Stimulated activated CD8-positive, alpha-beta memory T cell treated with anti-CD3 and anti-CD28 coated beads, Interleukin-15, amount 100 ng/mL, for 24 hours (primary cell): ENCODE measurements around the gene AP2B1.
A peak's percentile ranks its signal among the peaks of the same experiment; 100 is the strongest.
"Not testable (repeated sequence)": the region's sequence is repeated elsewhere in the genome, so short reads cannot be mapped to it uniquely, and the experiment has no call there.

Source experiments
- DNase-seq: peaks from one replicate; pipeline ENCODE4 v3.0.0-alpha.2; 2020; ENCODE audit warnings: low read depth

AP2B1 gene

GRCh38 chr17:35587074-35587961 is at the start of gene AP2B1:
Gene AP2B1 (plus strand): TSS chr17:35587322. CDS start chr17:35594031, 6,709 bp downstream.
- peak; percentile 99 for DNase-seq

GRCh38 chr17:35537601-35538141 is 49.5 kb upstream of the AP2B1 start, which contains the start of gene SLFN12L:
Gene SLFN12L (minus strand): TSS chr17:35537678. CDS start chr17:35522364, 15,314 bp downstream.
- DNase-seq: no peak

GRCh38 chr17:35539659-35540026 is 47.5 kb upstream of the AP2B1 start:
- no peak for DNase-seq

GRCh38 chr17:35540589-35541404 is 46.3 kb upstream of the AP2B1 start:
- DNase-seq: no peak

GRCh38 chr17:35541434-35541833 is 45.7 kb upstream of the AP2B1 start:
- no peak for DNase-seq

- no peak for DNase-seq
Measured at GRCh38 chr17:35542990-35543389, 44.1 kb upstream of the AP2B1 start.

- DNase-seq: no peak
Measured at GRCh38 chr17:35543856-35544255, 43.3 kb upstream of the AP2B1 start.

- no peak for DNase-seq
Measured at GRCh38 chr17:35545150-35545549, 42.0 kb upstream of the AP2B1 start.

GRCh38 chr17:35546487-35546886 is 40.6 kb upstream of the AP2B1 start:
- DNase-seq: no peak

GRCh38 chr17:35548208-35548810 is 38.8 kb upstream of the AP2B1 start:
- DNase-seq: no peak

- DNase-seq: no peak
Measured at GRCh38 chr17:35548978-35549377, 38.1 kb upstream of the AP2B1 start.

GRCh38 chr17:35553310-35553709 is 33.8 kb upstream of the AP2B1 start:
- no peak for DNase-seq

- no peak for DNase-seq
Measured at GRCh38 chr17:35554668-35555067, 32.5 kb upstream of the AP2B1 start.

- no peak for DNase-seq
Measured at GRCh38 chr17:35555691-35556090, 31.4 kb upstream of the AP2B1 start.

GRCh38 chr17:35557353-35557752 is 29.8 kb upstream of the AP2B1 start:
- no peak for DNase-seq

GRCh38 chr17:35559495-35560210 is 27.5 kb upstream of the AP2B1 start:
- no peak for DNase-seq

- no peak for DNase-seq
Measured at GRCh38 chr17:35560703-35561102, 26.4 kb upstream of the AP2B1 start, which contains the start of gene SLFN14. Gene SLFN14 (minus strand): TSS chr17:35560819. CDS start chr17:35558062, 2,757 bp downstream.

- DNase-seq: not testable (repeated sequence)
Measured at GRCh38 chr17:35563181-35563580, 23.9 kb upstream of the AP2B1 start.

- DNase-seq: no peak
Measured at GRCh38 chr17:35566968-35567367, 20.2 kb upstream of the AP2B1 start.

GRCh38 chr17:35568561-35568960 is 18.6 kb upstream of the AP2B1 start:
- no peak for DNase-seq

- no peak for DNase-seq
Measured at GRCh38 chr17:35569405-35569804, 17.7 kb upstream of the AP2B1 start.
